ENCODE results near the gene TTYH2.

Gene TTYH2

DNA sequence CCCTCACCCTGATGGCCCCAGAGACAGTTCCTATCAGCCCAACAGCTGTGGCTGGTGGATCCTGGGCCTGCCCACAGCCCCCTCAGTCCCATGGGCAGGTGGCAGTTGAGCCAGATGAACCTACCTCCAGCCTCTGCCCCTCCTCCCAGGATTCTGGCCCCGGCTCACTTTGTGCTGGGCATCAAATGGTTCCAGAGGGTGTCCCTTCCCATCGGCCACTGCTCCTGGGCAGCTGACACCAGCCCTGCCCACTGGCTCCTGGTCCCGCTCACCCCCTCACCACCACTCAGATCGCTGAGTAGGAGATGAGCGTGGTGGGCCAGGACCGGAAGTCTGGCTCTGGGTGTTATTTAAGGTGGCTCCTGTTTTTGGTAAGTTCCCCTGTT lies 2.0 kb downstream of the TTYH2 start:
- no peak for DNase-seq

DNA sequence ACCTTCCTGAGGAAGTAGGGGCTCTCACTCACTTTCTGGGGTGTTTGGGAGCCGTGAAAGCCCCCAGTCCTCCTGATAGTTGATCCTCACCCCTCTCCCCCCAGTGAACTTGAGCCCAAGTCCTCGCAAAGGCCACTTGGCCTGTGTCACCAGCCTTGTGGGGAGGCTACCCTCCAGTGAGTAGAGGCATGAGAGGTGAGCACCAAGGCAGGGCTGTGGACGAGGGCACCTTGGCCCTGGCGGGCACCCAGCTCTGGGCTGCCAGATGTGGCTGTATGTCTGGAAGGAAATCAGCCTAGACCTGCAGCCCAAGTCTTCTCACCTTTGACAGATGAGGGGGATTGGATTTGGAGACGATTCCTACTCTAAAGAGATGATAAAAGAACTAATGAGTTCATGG lies 3.1 kb downstream of the TTYH2 start:
- DNase-seq: no peak

DNA sequence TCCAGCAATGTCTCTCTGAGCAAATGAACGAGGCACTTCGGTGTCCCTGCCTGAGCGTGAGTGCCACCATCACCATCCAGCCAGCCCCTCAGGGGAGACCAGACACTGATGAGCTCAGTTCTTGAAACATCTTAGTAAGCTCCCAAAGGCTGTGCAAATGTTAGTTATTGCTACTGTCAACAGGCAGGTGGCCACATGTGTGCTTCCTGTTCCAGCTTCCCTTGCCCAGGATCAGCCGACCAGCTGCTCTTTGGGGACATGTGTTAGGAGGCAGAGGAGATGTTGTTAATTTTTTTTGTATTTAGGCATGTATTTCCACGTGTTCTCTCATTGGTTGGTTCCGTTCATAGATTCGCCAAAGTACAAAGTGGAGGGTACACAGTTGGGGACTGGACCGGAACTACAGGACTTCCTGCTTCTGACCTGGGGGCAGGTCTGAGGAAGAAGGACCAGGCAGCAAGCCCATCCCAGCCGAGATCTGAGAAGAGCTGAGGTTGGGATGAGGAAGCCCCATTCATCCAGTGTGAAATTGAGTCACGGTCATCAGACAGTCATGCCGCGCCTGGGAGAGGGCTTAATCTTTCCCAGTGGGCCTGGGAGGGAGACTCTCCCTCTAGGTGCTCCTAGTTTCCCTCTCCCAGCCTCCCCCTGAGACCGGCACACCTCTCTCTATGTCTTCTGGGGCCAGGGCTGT lies 3.8 kb downstream of the TTYH2 start:
- peak; percentile 54 for DNase-seq

GRCh38 chr17:74217888-74218287 lies 4.5 kb downstream of the TTYH2 start:
- DNase-seq: peak; percentile 50

DNA sequence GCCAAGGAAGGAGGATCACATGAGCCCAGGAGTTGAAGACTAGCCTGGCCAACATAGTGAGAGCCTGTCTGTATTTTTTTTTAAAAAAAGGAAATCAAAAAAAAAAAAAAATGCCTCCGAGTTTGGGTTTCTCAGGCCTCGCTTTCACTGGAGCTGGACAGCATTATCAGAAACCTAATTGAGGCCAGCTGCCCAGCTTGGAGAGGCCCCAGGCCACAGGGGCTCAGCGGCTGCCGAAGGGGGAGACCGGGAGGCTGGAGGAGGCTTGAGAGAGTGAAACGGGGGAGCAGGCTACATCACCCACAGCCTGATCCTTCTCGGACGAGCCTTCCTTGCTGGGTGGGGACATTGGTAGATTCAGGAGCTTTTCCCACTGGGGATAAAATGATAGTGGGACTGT lies 5.1 kb downstream of the TTYH2 start:
- DNase-seq: peak; percentile 69

- DNase-seq: no peak
Observed at GRCh38 chr17:74219576-74220133, 6.3 kb downstream of the TTYH2 start.

- no peak for DNase-seq
Observed at GRCh38 chr17:74220219-74220618, 6.8 kb downstream of the TTYH2 start.

DNA sequence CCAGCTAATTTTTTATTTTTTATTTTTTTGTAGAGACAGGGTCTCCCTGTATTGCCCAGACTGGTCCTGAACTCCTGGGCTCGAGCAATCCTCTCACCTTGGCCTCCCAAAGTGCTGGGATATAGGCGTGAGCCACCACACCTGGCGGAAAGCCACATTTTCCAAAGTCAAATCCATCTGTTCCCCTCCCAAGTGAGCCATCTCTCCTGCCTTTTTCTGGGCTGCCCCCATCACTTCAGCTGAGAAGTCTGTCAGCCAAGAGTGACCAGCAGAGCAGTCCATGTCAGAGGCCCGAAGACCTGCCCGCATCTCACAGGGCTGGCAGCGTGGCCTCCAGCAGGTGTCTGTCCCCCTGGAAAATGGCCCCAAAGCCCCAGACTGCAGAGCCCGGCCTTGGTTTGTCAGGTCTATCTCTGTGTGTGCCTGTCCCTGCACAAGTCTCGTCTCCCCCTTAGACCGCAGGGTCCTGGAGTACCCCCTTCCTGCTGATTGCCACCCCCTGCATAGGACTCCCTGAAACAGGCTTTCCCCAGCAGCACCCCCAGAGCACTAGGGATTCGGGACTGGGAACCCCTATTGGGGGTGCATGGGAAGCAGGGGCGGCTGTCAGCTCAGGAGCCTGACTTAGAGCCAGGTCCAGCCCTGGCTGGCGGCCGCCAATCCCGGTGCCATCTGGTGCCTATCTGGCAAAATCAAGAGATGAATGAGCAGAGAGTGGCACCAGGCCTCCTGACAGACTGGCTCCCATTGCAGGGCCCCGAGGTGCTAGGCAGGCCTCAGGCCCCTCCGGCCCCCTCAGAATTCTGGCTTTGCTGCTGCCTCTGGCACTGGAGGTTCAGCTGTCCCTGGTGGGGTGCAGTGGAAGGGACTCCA lies 7.8 kb downstream of the TTYH2 start:
- no peak for DNase-seq

DNA sequence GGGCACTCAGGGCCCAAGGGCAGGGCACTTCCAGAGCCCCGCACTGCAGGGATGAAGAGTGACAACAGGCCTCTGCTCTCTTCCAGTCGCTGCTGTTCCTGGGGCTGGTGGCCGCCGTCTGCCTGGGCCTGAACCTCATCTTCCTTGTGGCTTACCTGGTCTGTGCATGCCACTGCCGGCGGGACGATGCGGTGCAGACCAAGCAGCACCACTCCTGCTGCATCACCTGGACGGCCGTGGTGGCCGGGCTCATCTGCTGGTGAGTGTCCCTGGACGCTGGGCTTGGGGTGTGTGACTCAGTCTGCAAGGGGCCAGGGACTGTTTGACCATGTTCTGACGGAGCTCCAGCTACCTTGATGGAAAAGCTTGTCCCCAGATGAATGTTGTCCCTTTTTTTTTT lies 9.0 kb downstream of the TTYH2 start:
- no peak for DNase-seq

GRCh38 chr17:74223901-74224300 lies 10.5 kb downstream of the TTYH2 start:
- no peak for DNase-seq

DNA sequence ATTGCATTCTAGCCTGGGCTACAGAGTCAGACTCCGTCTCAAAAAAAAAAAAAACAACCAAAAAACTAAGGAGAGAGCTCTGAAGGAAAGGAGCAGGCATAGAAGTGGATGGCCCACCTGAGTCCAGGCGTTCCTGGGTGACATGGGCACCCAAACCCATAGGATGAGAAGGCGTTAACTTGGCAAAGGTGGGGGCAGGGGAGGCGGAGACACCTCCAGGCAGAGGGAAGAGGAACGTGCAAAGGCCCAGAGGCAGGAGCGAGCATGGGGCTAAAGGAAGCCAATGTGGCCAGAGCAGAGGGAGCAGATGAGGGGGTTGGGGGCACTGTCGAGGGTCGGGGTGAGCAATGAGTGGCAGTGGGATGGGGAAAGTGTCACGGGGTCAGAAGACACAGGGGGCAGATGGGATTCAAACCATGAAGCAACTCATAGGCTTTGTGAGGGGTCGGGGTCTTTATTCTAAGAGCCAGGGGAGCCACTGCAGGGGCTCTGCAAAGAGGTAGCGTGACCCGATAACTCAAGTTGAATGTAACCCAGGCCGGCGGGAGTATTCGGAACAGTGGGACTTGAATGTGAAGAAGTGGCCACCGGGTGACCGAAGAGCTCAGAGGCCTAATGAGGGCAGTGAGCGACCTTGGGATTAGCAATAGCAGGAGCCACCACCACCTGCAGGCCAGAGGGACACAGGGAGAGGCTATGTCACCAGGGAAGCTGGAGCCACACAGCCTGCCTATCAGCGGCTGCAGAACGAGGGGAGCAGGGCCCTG lies 11.8 kb downstream of the TTYH2 start:
- no peak for DNase-seq

DNA sequence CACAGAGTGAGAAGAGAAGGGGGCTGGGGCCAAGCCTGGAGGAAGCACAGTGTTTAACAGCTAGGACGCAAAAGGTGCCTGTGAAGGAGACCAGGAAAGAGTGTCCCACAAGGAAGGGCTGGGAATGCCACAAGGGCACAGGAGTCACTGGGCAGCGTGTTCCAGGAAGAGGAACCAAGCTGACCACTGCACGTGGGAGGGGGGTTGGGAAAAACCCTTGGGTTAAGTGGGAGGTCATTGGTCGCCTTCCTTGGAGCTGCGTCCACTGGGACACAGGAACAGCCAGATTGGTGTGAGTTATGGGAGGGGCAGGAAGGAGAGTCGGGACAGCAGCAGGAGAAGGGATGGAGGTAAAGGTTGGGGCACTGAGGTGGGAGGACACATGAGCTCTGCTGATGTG lies 12.9 kb downstream of the TTYH2 start:
- DNase-seq: no peak

DNA sequence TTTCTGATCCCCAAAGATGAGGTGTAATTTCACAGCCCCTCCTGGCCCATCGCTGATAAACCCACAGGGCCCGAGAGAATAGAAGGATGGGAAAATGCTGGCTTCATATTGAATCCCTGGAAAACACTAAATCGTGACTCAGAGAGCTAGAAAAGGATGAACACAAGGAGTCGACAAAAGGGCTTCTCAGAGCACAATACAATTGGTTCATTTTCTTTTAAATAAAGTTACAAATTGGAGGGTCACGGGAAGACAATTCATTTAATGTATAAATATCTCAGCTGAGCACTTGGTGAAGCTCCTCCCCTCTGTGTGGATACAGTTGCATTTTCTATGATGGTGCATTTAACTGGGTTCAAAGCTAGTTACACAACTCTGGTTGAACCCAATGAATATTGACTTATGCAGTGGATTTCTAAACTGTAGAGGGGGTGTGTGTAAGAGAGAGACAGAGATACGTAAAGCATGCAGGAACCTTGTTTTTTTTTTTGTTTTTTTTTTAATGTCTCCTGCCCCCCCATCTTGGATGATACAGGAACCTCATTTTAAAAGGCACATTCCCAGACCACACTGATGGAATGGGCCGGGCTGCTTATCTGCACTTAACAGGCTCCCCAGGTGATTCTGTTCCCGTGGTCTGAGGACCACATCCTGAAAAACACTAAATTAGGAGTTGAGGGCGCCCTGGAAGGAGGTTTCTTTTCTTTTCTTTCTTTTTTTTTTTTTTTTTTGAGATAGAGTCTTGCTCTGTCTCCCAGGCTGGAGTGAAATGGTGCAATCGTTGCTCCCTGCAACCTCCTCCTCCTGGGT lies 14.1 kb downstream of the TTYH2 start:
- no peak for DNase-seq

GRCh38 chr17:74228306-74228978 lies 15.1 kb downstream of the TTYH2 start:
- DNase-seq: no peak

DNA sequence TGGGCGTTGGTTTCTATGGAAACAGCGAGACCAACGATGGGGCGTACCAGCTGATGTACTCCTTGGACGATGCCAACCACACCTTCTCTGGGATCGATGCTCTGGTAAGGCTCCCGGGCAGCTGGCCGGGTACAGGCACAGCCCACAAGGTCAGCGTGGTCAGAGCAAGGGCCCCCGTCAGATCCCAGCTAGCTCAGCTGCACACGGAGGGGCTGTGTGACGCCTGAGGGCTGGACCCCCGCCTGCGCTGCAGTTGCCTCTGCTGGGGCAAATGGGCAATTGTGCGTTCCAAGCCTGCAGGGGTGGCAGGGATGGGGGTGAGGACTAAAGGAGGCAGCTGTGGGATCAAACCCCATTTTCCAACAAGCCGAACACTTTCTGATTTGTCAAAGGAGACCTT lies 17.5 kb downstream of the TTYH2 start:
- DNase-seq: no peak

DNA sequence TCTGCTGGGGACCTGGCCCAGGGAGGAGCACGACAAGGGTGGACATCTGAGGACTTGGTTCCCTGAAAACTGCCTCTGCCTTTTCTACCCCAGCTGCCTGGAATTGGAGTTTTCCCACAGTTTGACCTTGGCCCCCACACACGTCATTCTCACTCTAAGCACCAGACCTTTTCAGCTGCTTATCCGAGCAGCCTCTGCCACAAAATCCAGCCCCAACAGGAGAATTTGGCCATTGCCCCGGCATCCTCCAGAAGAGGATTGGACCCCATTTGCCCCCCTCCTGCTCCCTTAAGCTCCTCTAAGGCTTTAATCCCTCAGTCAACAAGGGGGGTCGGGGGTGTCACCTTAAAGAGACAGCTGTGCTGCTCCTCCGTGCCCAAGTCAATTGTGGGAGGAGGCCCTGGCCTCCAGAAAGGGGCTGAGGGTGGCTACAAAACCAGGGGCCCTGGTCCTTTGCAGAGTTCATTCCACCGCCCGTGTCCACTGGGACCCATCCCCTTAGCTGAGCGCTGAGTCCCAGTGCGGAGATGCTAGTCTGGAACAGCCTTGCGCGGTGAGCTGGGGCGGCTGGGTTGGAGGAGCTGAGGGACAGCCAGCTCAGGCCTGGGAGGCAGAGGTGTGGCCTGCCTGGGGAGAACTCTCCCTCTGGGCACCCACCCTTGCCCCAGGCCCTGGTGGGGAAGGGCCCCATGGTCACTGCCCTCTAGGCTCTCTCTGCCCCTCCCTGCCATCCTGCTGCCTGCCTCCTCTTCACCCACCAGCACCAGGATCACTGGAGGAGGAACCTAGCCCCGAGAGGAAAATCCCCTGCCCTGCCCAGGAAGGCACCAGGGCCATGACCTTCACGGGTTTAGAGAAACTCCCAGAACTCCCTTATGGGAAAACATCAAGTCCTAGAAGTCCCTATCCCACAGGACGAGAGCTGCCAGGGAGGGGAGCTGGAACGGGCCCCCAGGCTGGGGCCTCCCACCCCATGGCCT lies 18.8 kb downstream of the TTYH2 start:
- peak; percentile 47 for DNase-seq

- no peak for DNase-seq
Observed at GRCh38 chr17:74233937-74234336, 20.6 kb downstream of the TTYH2 start.

DNA sequence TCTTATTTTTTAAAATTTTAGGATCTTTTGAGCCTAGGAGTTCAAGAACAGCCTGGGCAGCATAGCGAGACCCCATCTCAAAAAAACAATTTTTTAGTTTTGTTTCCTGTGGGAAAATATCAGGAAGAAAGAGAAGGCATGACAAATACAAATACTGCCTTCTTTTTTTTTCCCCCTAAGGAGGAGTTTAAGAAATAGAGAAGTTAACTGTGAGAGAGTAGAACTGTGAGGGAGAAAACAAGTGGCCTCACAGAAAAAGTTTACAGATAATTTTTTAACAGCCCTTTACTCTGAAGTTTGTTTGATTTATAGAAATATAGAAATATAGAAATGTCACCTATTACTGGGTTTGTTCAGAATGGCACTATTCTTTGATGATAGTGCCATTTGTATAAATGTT lies 21.1 kb downstream of the TTYH2 start:
- DNase-seq: no peak

- no peak for DNase-seq
Observed at GRCh38 chr17:74235040-74235581, 21.7 kb downstream of the TTYH2 start.

- peak; percentile 42 for DNase-seq
Observed at GRCh38 chr17:74235911-74236371, 22.6 kb downstream of the TTYH2 start.

All from eye (tissue), 1 donor.